Stimulated activated CD4-positive, alpha-beta T cell treated with anti-CD3 and anti-CD28 coated beads, Interleukin-15, amount 100 ng/mL, for 24 hours (primary cell): Measurements from ENCODE around the gene CD8B.
A peak's percentile ranks its signal among the peaks of the same experiment; 100 is the strongest.

ENCODE experiments used
- DNase-seq: peaks from one replicate; pipeline ENCODE4 v3.0.0-alpha.2; 2020

The CD8B gene

GRCh38 chr2:86833315-86833714 is 28.4 kb downstream of the CD8B start:
- DNase-seq = no peak

- DNase-seq = no peak
Observed at GRCh38 chr2:86832334-86833096, 29.2 kb downstream of the CD8B start.

DNA sequence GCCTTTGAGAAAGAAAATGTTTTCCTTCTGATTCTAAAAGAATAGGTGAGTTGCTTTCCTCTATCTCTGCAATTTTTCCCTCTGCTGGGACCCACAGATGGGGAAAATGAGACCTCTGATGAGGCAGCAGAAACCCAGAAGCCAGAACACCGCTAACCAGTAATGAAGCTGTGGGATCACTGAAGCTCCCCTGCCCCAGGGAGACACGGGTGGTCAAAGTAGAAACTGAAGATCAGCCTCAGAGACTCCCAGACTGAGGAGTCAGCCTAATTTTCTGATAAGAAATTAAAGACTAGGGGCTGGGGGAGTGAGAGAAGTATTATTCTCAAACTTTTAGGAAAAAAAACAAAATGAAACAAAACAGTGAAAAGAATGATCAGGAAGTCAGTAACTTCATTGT is 30.1 kb downstream of the CD8B start:
- DNase-seq = no peak

DNA sequence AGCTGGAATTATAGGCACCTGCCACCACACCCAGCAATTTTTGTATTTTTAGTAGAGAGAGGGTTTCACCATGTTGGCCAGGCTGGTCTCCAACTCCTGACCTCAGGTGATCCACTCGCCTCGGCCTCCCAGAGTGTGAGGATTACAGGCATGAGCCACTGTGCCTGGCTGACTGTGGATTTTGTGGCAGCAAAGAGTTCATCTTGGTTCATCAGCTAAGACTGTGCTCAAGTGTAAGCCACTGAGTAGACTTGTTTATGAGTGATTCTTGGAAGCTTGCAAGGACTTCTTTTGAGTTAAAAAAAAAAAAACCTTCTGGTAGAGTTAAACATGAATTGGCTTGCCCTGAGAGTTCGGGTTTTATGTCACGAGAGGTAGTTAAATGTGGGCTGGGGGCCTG is 34.7 kb downstream of the CD8B start:
- no peak for DNase-seq

GRCh38 chr2:86825693-86826381 is 35.8 kb downstream of the CD8B start:
- peak; percentile 21 for DNase-seq

DNA sequence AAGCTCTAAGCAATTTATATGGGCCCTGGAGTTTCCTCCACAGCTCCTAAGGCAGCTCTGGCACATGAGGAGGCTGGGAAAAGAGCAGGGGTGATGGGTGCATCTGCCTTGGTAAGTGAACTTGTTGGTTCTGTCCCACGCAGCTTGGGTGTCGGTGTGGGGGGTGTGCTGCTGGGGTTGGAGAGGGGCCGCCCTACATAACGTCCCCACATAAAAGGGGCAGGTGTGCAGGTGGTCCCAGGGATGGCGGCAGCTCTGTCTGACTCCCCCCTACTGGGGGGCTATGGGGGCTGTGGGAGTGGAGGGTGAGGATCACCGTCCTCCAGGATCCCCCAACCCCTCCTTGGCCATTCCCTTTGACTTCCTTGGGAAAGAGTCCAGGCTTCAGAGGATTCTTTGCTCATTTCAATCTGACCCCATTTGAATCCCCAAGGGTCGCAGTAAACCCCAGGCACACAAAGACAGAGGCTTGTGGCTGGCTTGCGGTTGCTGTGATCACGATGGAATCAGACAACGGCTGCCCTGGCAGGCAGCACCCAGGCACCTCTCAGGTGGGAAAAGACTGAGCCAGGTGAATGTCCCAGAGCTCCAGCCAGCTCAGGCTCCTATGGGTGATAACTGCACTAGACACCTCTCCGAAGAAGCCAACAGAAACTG is 36.5 kb downstream of the CD8B start:
- DNase-seq = no peak

GRCh38 chr2:86822668-86823345 is 38.9 kb downstream of the CD8B start:
- DNase-seq = no peak

- no peak for DNase-seq
Observed at GRCh38 chr2:86821842-86822241, 39.8 kb downstream of the CD8B start.

DNA sequence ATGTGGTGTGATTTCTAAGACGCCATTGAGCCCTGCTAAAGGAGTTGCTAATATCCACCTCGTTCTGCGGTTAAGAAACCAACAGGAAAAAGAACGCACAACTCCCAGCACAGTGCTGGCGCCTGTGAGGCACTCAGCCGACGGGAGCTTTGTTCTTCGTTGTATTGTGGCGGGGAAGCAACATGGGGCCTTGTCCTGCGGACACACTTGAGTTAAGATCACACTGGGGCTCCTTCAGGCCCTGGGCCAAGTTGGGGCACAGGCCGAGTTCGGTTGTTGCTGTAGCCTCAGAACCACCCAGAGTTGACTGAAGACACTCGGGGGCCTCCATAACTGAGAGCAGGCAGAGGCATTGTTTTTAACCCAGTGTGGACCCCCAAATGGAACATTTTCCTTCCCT is 40.4 kb downstream of the CD8B start:
- no peak for DNase-seq

GRCh38 chr2:86818957-86819356 is 42.7 kb downstream of the CD8B start:
- no peak for DNase-seq

- DNase-seq = no peak
Observed at GRCh38 chr2:86818114-86818801, 43.4 kb downstream of the CD8B start.

DNA sequence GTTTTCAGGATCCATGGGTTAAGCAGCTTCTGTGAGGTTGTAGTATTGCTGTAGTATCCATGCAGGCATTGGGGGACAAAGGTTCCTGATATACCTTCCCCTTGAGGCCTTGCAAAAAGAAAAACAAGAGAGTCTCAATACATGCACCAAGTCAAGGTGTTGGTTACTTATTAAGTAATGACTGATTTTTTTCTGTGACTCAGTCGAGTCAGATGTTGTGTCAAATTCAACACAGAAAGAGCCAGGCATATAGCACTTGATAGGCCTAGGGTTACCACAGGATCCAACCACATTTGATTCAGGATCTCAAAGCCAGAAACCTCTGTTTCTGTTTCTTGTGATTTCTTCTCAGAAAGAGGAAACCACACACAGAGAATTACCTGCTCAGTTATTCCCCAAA is 46.1 kb downstream of the CD8B start:
- DNase-seq = no peak

DNA sequence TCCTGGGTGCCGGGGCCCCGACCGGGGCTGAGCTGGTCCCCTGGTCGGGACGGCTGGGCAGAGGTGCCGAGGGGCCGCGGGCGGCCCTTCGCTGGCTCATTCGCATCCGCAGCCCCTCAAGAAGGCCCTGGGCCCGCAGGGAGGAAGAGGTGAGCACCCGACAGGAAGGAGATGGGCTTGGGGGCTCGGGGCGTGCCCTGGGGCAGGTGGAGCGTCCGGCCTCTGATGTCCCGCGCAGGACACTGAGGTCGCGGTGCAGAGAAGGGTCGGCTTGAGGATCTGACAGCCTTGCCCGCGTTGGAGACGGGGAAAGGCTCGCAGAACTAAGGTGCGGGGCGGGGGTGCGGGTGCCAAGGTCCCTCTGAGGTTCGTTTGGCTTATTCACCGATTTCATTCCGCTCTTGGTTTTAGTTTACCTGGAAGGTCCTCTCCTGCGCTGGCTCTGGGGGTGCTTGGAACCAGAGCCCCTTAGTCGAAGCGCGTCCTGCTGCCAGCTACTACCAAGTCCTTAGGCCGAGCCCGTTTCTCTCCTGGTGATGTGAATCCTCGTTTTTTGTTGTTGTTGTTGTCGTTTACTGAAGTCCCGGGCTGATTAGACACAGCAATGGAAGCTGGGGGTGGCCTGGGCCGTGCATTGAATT is 52.1 kb downstream of the CD8B start:
- no peak for DNase-seq

- peak; percentile 93 for DNase-seq
Observed at GRCh38 chr2:86808315-86809161, 53.1 kb downstream of the CD8B start.

GRCh38 chr2:86807468-86808275 is 54.0 kb downstream of the CD8B start:
- DNase-seq = peak; percentile 58

GRCh38 chr2:86807133-86807467 is 54.6 kb downstream of the CD8B start:
- no peak for DNase-seq

DNA sequence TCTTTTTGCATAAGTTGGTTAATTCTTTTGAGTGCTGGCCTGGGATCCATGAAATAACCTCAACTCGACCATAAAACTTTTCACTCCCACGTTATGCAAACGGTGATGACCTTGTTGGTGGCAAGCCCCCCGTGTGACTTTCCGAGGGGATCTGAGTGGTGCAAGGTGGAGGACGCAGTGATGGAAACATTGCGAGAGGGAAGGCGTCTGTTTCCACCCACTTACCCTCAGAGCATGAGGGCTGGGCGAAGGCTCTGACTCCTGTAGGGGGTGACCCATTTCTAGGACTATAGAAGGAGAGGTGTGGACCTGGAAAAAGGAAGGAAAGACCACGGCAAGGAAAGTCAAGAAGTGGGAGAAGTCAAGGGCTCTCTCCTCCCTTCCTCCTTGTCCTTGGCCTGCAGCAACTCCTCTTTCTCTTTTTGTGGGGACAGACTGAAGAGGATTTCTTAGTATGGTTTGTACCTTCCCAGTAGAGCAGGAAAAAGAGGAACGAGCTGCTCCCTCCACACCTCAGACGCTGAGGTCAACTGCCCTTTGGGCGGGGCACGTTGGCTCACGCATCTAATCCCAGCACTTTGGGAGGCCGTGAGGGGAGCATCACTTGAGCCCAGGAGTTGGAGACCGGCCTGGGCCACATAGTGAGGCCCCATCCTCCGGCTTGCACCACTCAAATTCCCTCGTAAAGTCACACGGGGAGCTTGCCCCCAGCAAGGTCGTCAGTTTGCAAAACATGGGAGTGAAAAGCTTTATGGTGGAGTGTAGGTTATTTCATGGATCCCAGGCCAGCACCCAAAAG is 55.4 kb downstream of the CD8B start:
- DNase-seq = no peak

- DNase-seq = no peak
Observed at GRCh38 chr2:86800856-86801567, 60.7 kb downstream of the CD8B start.

DNA sequence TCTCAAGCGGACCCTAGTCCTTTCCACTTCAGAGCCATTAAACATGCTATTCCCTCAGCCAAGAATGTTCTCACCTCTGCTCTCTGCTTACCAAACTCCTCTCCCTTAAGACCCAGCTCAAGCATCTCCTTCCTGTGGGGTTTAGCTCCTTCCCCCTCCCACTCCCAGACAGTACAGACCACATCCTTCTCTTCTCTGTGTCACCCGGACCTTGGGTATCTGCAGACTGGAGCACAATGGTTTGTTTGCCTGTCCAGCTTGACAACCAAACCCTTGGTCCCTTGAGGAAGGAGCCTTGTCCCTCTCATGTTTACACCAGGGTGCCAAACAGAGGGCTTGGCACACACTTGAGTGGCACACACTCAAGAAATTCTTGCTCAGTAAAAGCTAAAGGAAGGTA is 66.8 kb downstream of the CD8B start:
- DNase-seq = no peak
